ENCODE measurements around the gene AAGAB.
"Not testable (repeated sequence)": the region's sequence is repeated elsewhere in the genome, so short reads cannot be mapped to it uniquely, and the experiment has no call there.

Gene AAGAB

GRCh38 chr15:67156426-67156825, 98.0 kb downstream of the AAGAB start:
- Histone ChIP-seq H3K4me3 (ENCODE audit: insufficient read length, low read depth) (no peak overlapping the region), H3K4me1 (ENCODE audit: insufficient read depth, insufficient read length) (no peaks in the 10 kb centered on the region), H3K27me3 (ENCODE audit: insufficient read depth, insufficient read length) (no peaks in the 10 kb centered on the region), H3K9ac (ENCODE audit: insufficient read length, low read depth) (no peak overlapping the region), H3K9me3 (ENCODE audit: insufficient read depth, low read length) (peaks cover 9% of the 10 kb centered on the region; the same call in 1 of the 2 replicates), H3K36me3 (ENCODE audit: insufficient read depth, insufficient read length, low read length) (peaks cover 32% of the 10 kb centered on the region)
- TF ChIP-seq ZNF274 (IDR thresholded peaks at IDR 0.05; ENCODE audit: low read depth, low read length) (no peak), YY1 (IDR thresholded peaks at IDR 0.05; ENCODE audit: insufficient read depth, insufficient read length) (no peak), SUZ12 (IDR thresholded peaks at IDR 0.05; ENCODE audit: extremely low read depth, insufficient read depth, insufficient read length) (no peak)
- no peak for DNase-seq (ENCODE audit: low read depth, low spot score)

- Histone ChIP-seq H3K27me3 (ENCODE audit: insufficient read depth, insufficient read length) (no peaks in the 10 kb centered on the region), H3K9ac (ENCODE audit: insufficient read length, low read depth) (no peak overlapping the region), H3K4me1 (ENCODE audit: insufficient read depth, insufficient read length) (no peaks in the 10 kb centered on the region), H3K36me3 (ENCODE audit: insufficient read depth, insufficient read length, low read length) (peaks cover 32% of the 10 kb centered on the region), H3K4me3 (ENCODE audit: insufficient read length, low read depth) (no peak overlapping the region), H3K9me3 (ENCODE audit: insufficient read depth, low read length) (peaks cover 9% of the 10 kb centered on the region; the same call in 1 of the 2 replicates)
- TF ChIP-seq YY1 (IDR thresholded peaks at IDR 0.05; ENCODE audit: insufficient read depth, insufficient read length) (no peak), ZNF274 (IDR thresholded peaks at IDR 0.05; ENCODE audit: low read depth, low read length) (no peak), SUZ12 (IDR thresholded peaks at IDR 0.05; ENCODE audit: extremely low read depth, insufficient read depth, insufficient read length) (no peak)
- no peak for DNase-seq (ENCODE audit: low read depth, low spot score)
Measured at GRCh38 chr15:67154249-67154648, 100.2 kb downstream of the AAGAB start.

DNA sequence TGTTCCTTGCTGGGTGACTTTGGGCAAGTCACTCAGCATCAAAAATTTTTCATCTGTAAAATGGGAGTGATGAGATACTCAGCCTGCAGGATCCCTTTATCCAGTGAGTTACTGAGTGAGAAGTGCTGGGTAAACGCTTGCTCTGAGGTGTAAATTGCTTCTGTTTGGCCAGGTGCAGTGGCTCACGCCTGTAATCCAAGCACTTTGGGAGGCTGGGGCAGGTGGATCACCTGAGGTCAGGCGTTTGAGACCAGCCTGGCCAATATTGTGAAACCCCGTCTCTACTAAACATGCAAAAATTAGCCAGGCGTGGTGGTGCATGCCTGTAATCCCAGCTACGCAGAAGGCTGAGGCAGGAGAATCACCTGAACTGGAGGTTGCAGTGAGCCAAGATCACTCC, 101.4 kb downstream of the AAGAB start:
- not testable (repeated sequence) for H3K9me3 ChIP-seq (ENCODE audit: insufficient read depth, low read length); H3K4me3 ChIP-seq (ENCODE audit: insufficient read length, low read depth); H3K27me3 ChIP-seq (ENCODE audit: insufficient read depth, insufficient read length); H3K9ac ChIP-seq (ENCODE audit: insufficient read length, low read depth); H3K4me1 ChIP-seq (ENCODE audit: insufficient read depth, insufficient read length); DNase-seq (ENCODE audit: low read depth, low spot score)
- peaks cover 27% of the 10 kb centered on the region for H3K36me3 ChIP-seq (ENCODE audit: insufficient read depth, insufficient read length, low read length)

- H3K9ac ChIP-seq (ENCODE audit: insufficient read length, low read depth) = no peak overlapping the region
- H3K4me1 ChIP-seq (ENCODE audit: insufficient read depth, insufficient read length) = peaks cover 12% of the 10 kb centered on the region
- no peak overlapping the region for H3K4me3 ChIP-seq (ENCODE audit: insufficient read length, low read depth)
- H3K27me3 ChIP-seq (ENCODE audit: insufficient read depth, insufficient read length) = no peaks in the 10 kb centered on the region
- TF ChIP-seq SUZ12 (IDR thresholded peaks at IDR 0.05; ENCODE audit: extremely low read depth, insufficient read depth, insufficient read length) (no peak), ZNF274 (IDR thresholded peaks at IDR 0.05; ENCODE audit: low read depth, low read length) (no peak), YY1 (IDR thresholded peaks at IDR 0.05; ENCODE audit: insufficient read depth, insufficient read length) (no peak)
- no peak for DNase-seq (ENCODE audit: low read depth, low spot score)
- peaks cover 9% of the 10 kb centered on the region; the same call in 1 of the 2 replicates for H3K9me3 ChIP-seq (ENCODE audit: insufficient read depth, low read length)
- peaks cover 25% of the 10 kb centered on the region for H3K36me3 ChIP-seq (ENCODE audit: insufficient read depth, insufficient read length, low read length)
Measured at GRCh38 chr15:67152429-67152828, 102.0 kb downstream of the AAGAB start.

Measured in NT2/D1 (cell line).